ENCODE results near the gene FAM53B. TPM values are rescaled to one million over a fixed set of nuclear protein-coding genes. Genes with fewer than 3 reads are reported as not detected.

Gene FAM53B
- total RNA-seq, 1 donor from 2014 or later = 41.3 TPM

GRCh38 chr10:124707551-124707950 lies 36.6 kb downstream of the FAM53B start:
- no peak for DNase-seq (ENCODE audit: low read depth, low spot score)
- Mint-ChIP-seq H3K27me3 (ENCODE audit: low read depth) (no peaks in the 10 kb centered on the region), H3K4me3 (no peak overlapping the region), H3K4me1 (peaks cover 37% of the 10 kb centered on the region), H3K36me3 (ENCODE audit: low read depth) (no peaks in the 10 kb centered on the region), H3K27ac (ENCODE audit: unreplicated experiment) (no peak overlapping the region), H3K9me3 (no peaks in the 10 kb centered on the region)
- TF ChIP-seq CTCF (conservative IDR thresholded peaks at IDR 0.05) = no peak

GRCh38 chr10:124707144-124707467 lies 37.1 kb downstream of the FAM53B start:
- Mint-ChIP-seq H3K4me1 (peaks cover 40% of the 10 kb centered on the region), H3K36me3 (ENCODE audit: low read depth) (no peaks in the 10 kb centered on the region), H3K4me3 (no peak overlapping the region), H3K9me3 (no peaks in the 10 kb centered on the region), H3K27ac (ENCODE audit: unreplicated experiment) (no peak overlapping the region), H3K27me3 (ENCODE audit: low read depth) (no peaks in the 10 kb centered on the region)
- DNase-seq (ENCODE audit: low read depth, low spot score) = no peak
- TF ChIP-seq CTCF (conservative IDR thresholded peaks at IDR 0.05) = no peak

GRCh38 chr10:124706462-124707143 lies 37.6 kb downstream of the FAM53B start:
- Mint-ChIP-seq H3K4me3 (no peak overlapping the region), H3K27ac (ENCODE audit: unreplicated experiment) (no peak overlapping the region), H3K27me3 (ENCODE audit: low read depth) (no peaks in the 10 kb centered on the region), H3K36me3 (ENCODE audit: low read depth) (no peaks in the 10 kb centered on the region), H3K9me3 (no peaks in the 10 kb centered on the region), H3K4me1 (peaks cover 43% of the 10 kb centered on the region)
- DNase-seq (ENCODE audit: low read depth, low spot score) = no peak
- TF ChIP-seq CTCF (conservative IDR thresholded peaks at IDR 0.05) = no peak

- H3K27me3 Mint-ChIP-seq (ENCODE audit: low read depth) = no peaks in the 10 kb centered on the region
- H3K4me1 Mint-ChIP-seq = peaks cover 44% of the 10 kb centered on the region
- no peaks in the 10 kb centered on the region for H3K9me3 Mint-ChIP-seq
- no peak overlapping the region for H3K4me3 Mint-ChIP-seq
- no peak overlapping the region for H3K27ac Mint-ChIP-seq (ENCODE audit: unreplicated experiment)
- H3K36me3 Mint-ChIP-seq (ENCODE audit: low read depth) = no peaks in the 10 kb centered on the region
- no peak for TF ChIP-seq CTCF (conservative IDR thresholded peaks at IDR 0.05)
- no peak for DNase-seq (ENCODE audit: low read depth, low spot score)
These were observed 38.2 kb downstream of the FAM53B start for GRCh38 chr10:124705817-124706461.

GRCh38 chr10:124705381-124705740 lies 38.8 kb downstream of the FAM53B start:
- Mint-ChIP-seq H3K9me3 (no peaks in the 10 kb centered on the region), H3K4me1 (peaks cover 39% of the 10 kb centered on the region), H3K4me3 (no peak overlapping the region), H3K27me3 (ENCODE audit: low read depth) (no peaks in the 10 kb centered on the region), H3K36me3 (ENCODE audit: low read depth) (no peaks in the 10 kb centered on the region), H3K27ac (ENCODE audit: unreplicated experiment) (no peak overlapping the region)
- DNase-seq (ENCODE audit: low read depth, low spot score) = no peak
- TF ChIP-seq CTCF (conservative IDR thresholded peaks at IDR 0.05) = no peak
